Esophagus muscularis mucosa (tissue), 4 donors: ENCODE measurements around the gene HEPN1. TPM values are rescaled to one million over a fixed set of nuclear protein-coding genes. Genes with fewer than 3 reads are reported as not detected.

ENCODE experiments used
- DNase-seq: peaks from one replicate; pipeline ENCODE4 v3.0.0-alpha.2; 2017; ENCODE audit errors: extremely low spot score
- H3K27ac ChIP-seq, 4 donors: fragments of 200-600 bp; sonication (generic); replicated peaks in 1 of 4; 1 replicate in 3 of 4; 2 replicates in 1 of 4; pipeline ENCODE4 v1.5.1; 2016 to 2019; ENCODE audit warnings: mild to moderate bottlenecking in 1 of 4
- H3K27me3 ChIP-seq, 4 donors: fragments of 200-600 bp; sonication (generic); one replicate each; pipeline versions ENCODE4 v1.5.1 to v1.6.0; 2016 to 2019
- H3K36me3 ChIP-seq, 4 donors: fragments of 200-600 bp; sonication (generic); one replicate each; pipeline ENCODE4 v1.5.1; 2016 to 2019
- H3K4me1 ChIP-seq, 4 donors: fragments of 200-600 bp; sonication (generic); one replicate each; pipeline ENCODE4 v1.5.1; 2016 to 2019
- H3K4me3 ChIP-seq, 4 donors: fragments of 200-600 bp; sonication (generic); 1 replicate in 2 of 4; 2 replicates in 2 of 4; pipeline ENCODE4 v1.5.1; 2016 to 2019; ENCODE audit warnings: mild to moderate bottlenecking in 4 of 4, moderate library complexity in 1 of 4
- H3K9me3 ChIP-seq, 4 donors: fragments of 200-600 bp; sonication (generic); 1 replicate in 3 of 4; 2 replicates in 1 of 4; pipeline ENCODE4 v1.5.1; 2016 to 2019
- CTCF ChIP-seq, 3 experiments: fragments of 200-600 bp in 2 of 3; fragments of 450-650 bp in 1 of 3; sonication (generic) in 2 of 3; IDR thresholded peaks; one replicate each; pipeline ENCODE4 v1.5.1; 2017 to 2019; ENCODE audit warnings: antibody characterized with exemption in 3 of 3, mild to moderate bottlenecking in 2 of 3, moderate library complexity in 1 of 3
- EP300 ChIP-seq: sonication (generic); formaldehyde crosslinking; IDR thresholded peaks from one replicate; pipeline ENCODE4 v1.6.1; 2017; ENCODE audit warnings: antibody characterized with exemption
- POLR2A ChIP-seq: fragments of 450-650 bp; IDR thresholded peaks from one replicate; pipeline ENCODE4 v1.6.1; 2017; ENCODE audit warnings: antibody characterized with exemption, moderate library complexity, mild to moderate bottlenecking, low read depth
- POLR2AphosphoS5 ChIP-seq, 2 donors: sonication (generic); formaldehyde crosslinking; IDR thresholded peaks; one replicate each; pipeline ENCODE4 v1.6.1; 2017; ENCODE audit warnings: antibody characterized with exemption in 2 of 2
- WGBS: methylation state at CpG from one replicate; pipeline ENCODE4 v1.1.5; 2018; 5-methylcytosine and 5-hydroxymethylcytosine counted together
- intact Hi-C: fragments of 100-400 bp; cut with DNase I; formaldehyde crosslinking; loops from one replicate; pipeline ENCODE4 v1.15.1; 2023
- total RNA-seq, 4 donors: library from RNA; depleted of rRNA; stranded (reverse); fragments of >200 nt; gene quantifications; one replicate each; pipeline versions ENCODE4 v1.1.0 to v1.2.1, GENCODE V29; 2016

Gene HEPN1
- total RNA-seq, 4 donors from 2014 or later: not detected

- TF ChIP-seq POLR2AphosphoS5 (IDR thresholded peaks at IDR 0.05) (peak; percentile 20 to 51), POLR2A (no peak)
- no peak for DNase-seq
These were observed 18.6 kb upstream of the HEPN1 start for GRCh38 chr11:124900464-124900863.

GRCh38 chr11:124902616-124903015, 16.4 kb upstream of the HEPN1 start:
- Histone ChIP-seq H3K4me3 (no peak overlapping the region), H3K27me3 (peaks cover 0 to 16% (median 0%) of the 10 kb centered on the region in 4 donors), H3K36me3 (no peaks in the 10 kb centered on the region), H3K9me3 (no peaks in the 10 kb centered on the region), H3K4me1 (peaks cover 24 to 26% (median 25%) of the 10 kb centered on the region in 4 donors), H3K27ac (no peak overlapping the region)
- TF ChIP-seq POLR2A (no peak), CTCF (IDR thresholded peaks at IDR 0.05) (no peak), POLR2AphosphoS5 (IDR thresholded peaks at IDR 0.05) (no peak), EP300 (no peak)
- intact Hi-C loops: no loop called here
- no peak for DNase-seq
- 100% methylated on average over 1 of the region's 1 CpG for WGBS

More at GRCh38 chr11:124900464-124900863, 18.6 kb upstream of the HEPN1 start:
- Histone ChIP-seq H3K27me3 (peaks cover 0 to 22% (median 0%) of the 10 kb centered on the region in 4 donors), H3K36me3 (no peaks in the 10 kb centered on the region), H3K4me3 (no peak overlapping the region), H3K9me3 (no peaks in the 10 kb centered on the region), H3K27ac (peak overlapping the region; percentile 33 to 76 (median 68)), H3K4me1 (peaks cover 28 to 40% (median 34%) of the 10 kb centered on the region in 4 donors)
- intact Hi-C loops: no loop called here
- 76% methylated on average over 5 of the region's 5 CpGs for WGBS

GRCh38 chr11:124915541-124916369, 3.3 kb upstream of the HEPN1 start:
- peaks cover 0 to 8% (median 5%) of the 10 kb centered on the region in 4 donors for H3K4me1 ChIP-seq
- intact Hi-C loops: no loop called here
- peaks cover 0 to 8% (median 0%) of the 10 kb centered on the region in 4 donors for H3K27me3 ChIP-seq
- H3K4me3 ChIP-seq: no peak overlapping the region
- DNase-seq: no peak
- no peaks in the 10 kb centered on the region for H3K36me3 ChIP-seq
- no peaks in the 10 kb centered on the region for H3K9me3 ChIP-seq
- WGBS: 80% methylated on average over 3 of the region's 3 CpGs
- no peak for TF ChIP-seq CTCF (IDR thresholded peaks at IDR 0.05)
- TF ChIP-seq POLR2A: no peak
- H3K27ac ChIP-seq: no peak overlapping the region

- Histone ChIP-seq H3K27me3 (peaks cover 0 to 14% (median 0%) of the 10 kb centered on the region in 4 donors), H3K27ac (no peak overlapping the region)
- intact Hi-C loops: no loop called here
These were observed 2.7 kb upstream of the HEPN1 start for GRCh38 chr11:124916370-124916710.

More at GRCh38 chr11:124916370-124916710, 2.7 kb upstream of the HEPN1 start:
- H3K4me3 ChIP-seq: no peak overlapping the region
- H3K9me3 ChIP-seq: no peaks in the 10 kb centered on the region
- no peak for DNase-seq
- peaks cover 5 to 14% (median 11%) of the 10 kb centered on the region in 4 donors for H3K4me1 ChIP-seq
- no peaks in the 10 kb centered on the region for H3K36me3 ChIP-seq
- TF ChIP-seq CTCF (IDR thresholded peaks at IDR 0.05) (no peak), POLR2AphosphoS5 (IDR thresholded peaks at IDR 0.05) (no peak), EP300 (no peak), POLR2A (no peak)
